Erythroblast (primary cell): Measurements from ENCODE around the gene PLAAT2.

Experiments used
- GATA1 ChIP-seq: IDR thresholded peaks from 2 replicates; pipeline ENCODE4 v1.6.1; 2011; ENCODE audit warnings: low read depth, mild to moderate bottlenecking, control low read depth, low read length, moderate library complexity
- POLR2A ChIP-seq: IDR thresholded peaks from 2 replicates; pipeline ENCODE4 v1.6.1; 2011; ENCODE audit warnings: mild to moderate bottlenecking, low read length

- no peak for TF ChIP-seq POLR2A
- TF ChIP-seq GATA1, result no peak
These were observed 41.3 kb downstream of the PLAAT2 start for GRCh38 chr11:63521896-63522295.
